ENCODE data around the gene VRK2.
A peak's percentile ranks its signal among the peaks of the same experiment; 100 is the strongest.

Gene VRK2

DNA sequence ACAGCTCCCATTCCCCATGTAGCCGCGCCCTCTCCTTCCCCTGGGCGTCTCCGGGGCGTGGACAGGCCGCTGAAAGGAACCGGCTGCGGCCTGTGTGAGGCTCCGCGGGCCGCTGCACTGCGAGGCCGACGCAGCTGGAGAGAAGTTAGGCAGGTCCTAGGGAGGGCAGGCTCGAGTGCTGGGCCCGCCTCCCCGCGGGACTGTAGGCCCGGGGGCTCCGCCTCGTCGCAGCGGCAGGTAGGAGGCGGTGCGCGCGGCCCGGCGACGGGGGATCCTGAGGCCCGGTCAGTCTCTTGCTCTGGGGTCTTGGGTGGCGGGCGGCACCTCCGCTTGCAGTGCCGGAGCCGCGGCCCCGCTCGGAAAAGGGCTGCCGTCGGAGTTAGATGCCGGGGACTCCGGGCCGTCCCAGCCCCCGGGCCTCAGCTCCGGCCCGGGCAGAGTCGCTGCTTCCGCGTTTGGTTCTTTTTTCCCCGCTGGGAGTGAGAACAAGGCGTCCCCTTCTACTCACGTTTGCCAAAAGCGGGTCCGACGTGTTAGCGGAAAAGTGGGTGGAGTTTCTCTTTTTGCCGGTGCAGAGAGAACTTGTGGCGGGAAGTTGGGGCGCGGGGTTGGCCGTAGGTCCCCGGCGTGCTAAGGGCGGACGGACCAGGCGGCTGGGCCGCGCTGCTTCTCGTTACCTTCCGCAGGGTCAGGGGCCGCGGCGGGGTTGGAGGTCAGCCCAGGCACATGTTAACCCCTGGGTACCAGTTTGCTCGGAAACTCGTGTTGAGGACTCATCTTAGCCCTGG is at the start of gene VRK2:
Gene VRK2 (plus strand): TSS at position 222 of the 788 bp plus-strand sequence. CDS start 2,026 bp downstream, outside the sequence.
- no peaks in the 10 kb centered on the region for H3K27me3 ChIP-seq (ENCODE audit: control insufficient read depth, insufficient read depth, low read length)
- no peaks in the 10 kb centered on the region for H3K36me3 ChIP-seq (ENCODE audit: control insufficient read depth, insufficient read depth, low read length)
- peaks cover 10% of the 10 kb centered on the region for H3K4me1 ChIP-seq
- H3K27ac ChIP-seq, result peak within 1 kb of the TSS; percentile 91
- H3K9ac ChIP-seq, result peak within 1 kb of the TSS; percentile 88
- H3K9me3 ChIP-seq (ENCODE audit: control insufficient read depth, low read length), result no peaks in the 10 kb centered on the region
- peak within 1 kb of the TSS; percentile 65 for H3K4me3 ChIP-seq (ENCODE audit: low read depth, low read length)
- H2AFZ ChIP-seq, result peak within 1 kb of the TSS; percentile 99
- peak within 1 kb of the TSS; percentile 73 for H3K4me2 ChIP-seq (ENCODE audit: low read length)
- TF ChIP-seq, protein P1, sequence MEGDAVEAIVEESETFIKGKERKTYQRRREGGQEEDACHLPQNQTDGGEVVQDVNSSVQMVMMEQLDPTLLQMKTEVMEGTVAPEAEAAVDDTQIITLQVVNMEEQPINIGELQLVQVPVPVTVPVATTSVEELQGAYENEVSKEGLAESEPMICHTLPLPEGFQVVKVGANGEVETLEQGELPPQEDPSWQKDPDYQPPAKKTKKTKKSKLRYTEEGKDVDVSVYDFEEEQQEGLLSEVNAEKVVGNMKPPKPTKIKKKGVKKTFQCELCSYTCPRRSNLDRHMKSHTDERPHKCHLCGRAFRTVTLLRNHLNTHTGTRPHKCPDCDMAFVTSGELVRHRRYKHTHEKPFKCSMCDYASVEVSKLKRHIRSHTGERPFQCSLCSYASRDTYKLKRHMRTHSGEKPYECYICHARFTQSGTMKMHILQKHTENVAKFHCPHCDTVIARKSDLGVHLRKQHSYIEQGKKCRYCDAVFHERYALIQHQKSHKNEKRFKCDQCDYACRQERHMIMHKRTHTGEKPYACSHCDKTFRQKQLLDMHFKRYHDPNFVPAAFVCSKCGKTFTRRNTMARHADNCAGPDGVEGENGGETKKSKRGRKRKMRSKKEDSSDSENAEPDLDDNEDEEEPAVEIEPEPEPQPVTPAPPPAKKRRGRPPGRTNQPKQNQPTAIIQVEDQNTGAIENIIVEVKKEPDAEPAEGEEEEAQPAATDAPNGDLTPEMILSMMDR (IDR thresholded peaks at IDR 0.05), result peak; percentile 32
- no peaks in the 10 kb centered on the region for H3K79me2 ChIP-seq

- no peaks in the 10 kb centered on the region for H3K79me2 ChIP-seq
- TF ChIP-seq, protein P1 (IDR thresholded peaks at IDR 0.05), result no peak
- H3K27me3 ChIP-seq (ENCODE audit: control insufficient read depth, insufficient read depth, low read length), result no peaks in the 10 kb centered on the region
- H3K4me1 ChIP-seq, result no peaks in the 10 kb centered on the region
- no peaks in the 10 kb centered on the region for H3K36me3 ChIP-seq (ENCODE audit: control insufficient read depth, insufficient read depth, low read length)
- H3K4me3 ChIP-seq (ENCODE audit: low read depth, low read length), result no peak overlapping the region
- H2AFZ ChIP-seq, result no peak overlapping the region
- H3K4me2 ChIP-seq (ENCODE audit: low read length), result no peak overlapping the region
- H3K9me3 ChIP-seq (ENCODE audit: control insufficient read depth, low read length), result no peaks in the 10 kb centered on the region
- H3K9ac ChIP-seq, result no peak overlapping the region
- no peak overlapping the region for H3K27ac ChIP-seq
Measured at GRCh38 chr2:58006256-58006951, 40.2 kb upstream of the VRK2 start.

GRCh38 chr2:58006952-58007284 is 39.7 kb upstream of the VRK2 start:
- TF ChIP-seq, protein P1 (IDR thresholded peaks at IDR 0.05), result no peak
- H3K4me2 ChIP-seq (ENCODE audit: low read length), result no peak overlapping the region
- H3K79me2 ChIP-seq, result no peaks in the 10 kb centered on the region
- H3K9me3 ChIP-seq (ENCODE audit: control insufficient read depth, low read length), result no peaks in the 10 kb centered on the region
- H3K27ac ChIP-seq, result no peak overlapping the region
- no peak overlapping the region for H3K4me3 ChIP-seq (ENCODE audit: low read depth, low read length)
- H3K36me3 ChIP-seq (ENCODE audit: control insufficient read depth, insufficient read depth, low read length), result no peaks in the 10 kb centered on the region
- H3K9ac ChIP-seq, result no peak overlapping the region
- H3K4me1 ChIP-seq, result no peaks in the 10 kb centered on the region
- no peaks in the 10 kb centered on the region for H3K27me3 ChIP-seq (ENCODE audit: control insufficient read depth, insufficient read depth, low read length)
- no peak overlapping the region for H2AFZ ChIP-seq

- no peak overlapping the region for H3K9ac ChIP-seq
- no peaks in the 10 kb centered on the region for H3K36me3 ChIP-seq (ENCODE audit: control insufficient read depth, insufficient read depth, low read length)
- H3K9me3 ChIP-seq (ENCODE audit: control insufficient read depth, low read length), result no peaks in the 10 kb centered on the region
- no peak overlapping the region for H3K4me2 ChIP-seq (ENCODE audit: low read length)
- no peaks in the 10 kb centered on the region for H3K79me2 ChIP-seq
- H2AFZ ChIP-seq, result no peak overlapping the region
- no peak overlapping the region for H3K4me3 ChIP-seq (ENCODE audit: low read depth, low read length)
- no peak overlapping the region for H3K27ac ChIP-seq
- no peaks in the 10 kb centered on the region for H3K27me3 ChIP-seq (ENCODE audit: control insufficient read depth, insufficient read depth, low read length)
- TF ChIP-seq, protein P1 (IDR thresholded peaks at IDR 0.05), result no peak
- H3K4me1 ChIP-seq, result no peaks in the 10 kb centered on the region
Measured at GRCh38 chr2:58010599-58010998, 36.0 kb upstream of the VRK2 start.

Data from parathyroid adenoma (tissue), 2 donors.